ENCODE measurements around the gene GRK5.

The GRK5 gene

DNA sequence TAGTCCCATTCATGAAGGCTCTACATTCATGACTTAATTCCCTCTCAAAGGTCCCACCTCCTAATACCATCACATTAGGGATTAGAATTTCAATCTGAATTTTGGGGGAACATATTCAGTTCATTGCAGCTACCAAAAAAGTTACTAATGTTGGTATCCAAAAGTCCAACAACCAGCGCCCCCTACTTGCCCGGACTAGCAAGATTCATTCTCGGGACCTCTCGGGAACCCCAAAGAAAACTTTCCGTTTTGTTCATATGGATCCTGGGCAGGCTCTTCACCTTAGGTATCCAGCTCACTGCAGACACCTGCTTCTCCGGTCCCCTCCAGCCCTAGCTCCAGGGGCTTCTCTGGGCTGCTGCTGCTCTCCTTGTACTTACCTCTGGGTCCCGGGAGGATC is 8.9 kb upstream of the GRK5 start:
- no peak for DNase-seq (ENCODE audit: low read depth)

- DNase-seq (ENCODE audit: low read depth): no peak
Observed at GRCh38 chr10:119199231-119199992, 8.0 kb upstream of the GRK5 start.

- no peak for DNase-seq (ENCODE audit: low read depth)
Observed at GRCh38 chr10:119201233-119201632, 6.1 kb upstream of the GRK5 start.

DNA sequence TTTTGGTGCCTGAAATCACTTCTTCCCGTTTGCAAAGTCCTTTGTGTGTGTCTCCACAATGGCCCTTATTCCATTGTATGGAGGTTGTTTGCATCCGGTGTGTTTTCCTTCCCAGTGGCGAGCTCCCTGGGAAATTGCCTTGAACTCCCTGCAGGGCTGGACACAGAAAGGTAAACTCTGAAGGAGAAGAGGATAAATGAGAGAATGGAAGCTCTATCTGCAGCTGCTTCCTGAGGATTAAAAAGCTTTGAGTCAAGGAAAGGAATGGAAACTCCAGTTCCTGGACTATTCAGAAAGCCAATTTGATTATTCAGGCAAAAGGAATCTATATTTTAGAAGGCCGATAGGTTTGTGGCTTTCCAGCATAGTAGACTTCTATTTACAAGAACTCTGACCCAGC is 4.4 kb upstream of the GRK5 start:
- DNase-seq (ENCODE audit: low read depth): no peak

- no peak for DNase-seq (ENCODE audit: low read depth)
Observed at GRCh38 chr10:119205894-119206602, 1.3 kb upstream of the GRK5 start.

DNA sequence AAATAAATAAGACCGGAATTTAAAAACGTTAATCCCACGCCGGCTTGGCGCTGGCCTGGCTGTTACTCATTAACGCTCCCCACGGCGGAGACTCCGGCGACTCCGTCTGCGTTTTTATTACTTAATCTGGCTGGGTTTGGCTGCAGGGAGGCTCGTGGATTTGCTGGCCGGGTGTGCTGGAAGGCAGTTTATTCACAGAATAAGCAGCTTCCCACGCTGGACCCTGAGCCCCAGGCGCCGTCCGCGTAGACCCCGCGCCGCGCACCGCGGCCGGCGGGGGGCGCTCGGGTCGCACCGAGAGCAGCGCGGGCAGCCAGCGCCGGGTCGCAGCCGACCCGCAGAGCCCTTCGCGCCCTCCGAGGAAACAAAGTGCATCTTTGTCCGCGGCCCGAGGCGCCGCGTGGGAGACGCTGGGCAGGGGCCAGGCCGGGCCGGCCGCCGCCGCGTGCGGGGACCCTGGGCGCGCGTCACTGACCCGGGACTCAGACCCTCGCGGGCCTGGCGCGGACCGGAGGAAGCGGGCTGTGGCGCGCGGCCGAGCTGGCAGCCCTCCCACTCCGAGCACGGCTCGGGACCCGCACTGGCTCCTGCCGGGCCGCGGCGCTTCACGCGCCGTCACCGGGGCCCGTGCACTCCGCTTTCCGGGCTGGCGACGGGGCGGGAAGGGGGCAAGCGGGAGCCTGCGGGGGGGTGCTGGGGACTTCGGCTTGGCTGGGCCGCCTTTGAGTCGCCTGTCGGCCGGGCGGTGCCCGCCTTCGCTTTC is 587 bp upstream of the GRK5 start:
- peak; percentile 58 for DNase-seq (ENCODE audit: low read depth)

DNA sequence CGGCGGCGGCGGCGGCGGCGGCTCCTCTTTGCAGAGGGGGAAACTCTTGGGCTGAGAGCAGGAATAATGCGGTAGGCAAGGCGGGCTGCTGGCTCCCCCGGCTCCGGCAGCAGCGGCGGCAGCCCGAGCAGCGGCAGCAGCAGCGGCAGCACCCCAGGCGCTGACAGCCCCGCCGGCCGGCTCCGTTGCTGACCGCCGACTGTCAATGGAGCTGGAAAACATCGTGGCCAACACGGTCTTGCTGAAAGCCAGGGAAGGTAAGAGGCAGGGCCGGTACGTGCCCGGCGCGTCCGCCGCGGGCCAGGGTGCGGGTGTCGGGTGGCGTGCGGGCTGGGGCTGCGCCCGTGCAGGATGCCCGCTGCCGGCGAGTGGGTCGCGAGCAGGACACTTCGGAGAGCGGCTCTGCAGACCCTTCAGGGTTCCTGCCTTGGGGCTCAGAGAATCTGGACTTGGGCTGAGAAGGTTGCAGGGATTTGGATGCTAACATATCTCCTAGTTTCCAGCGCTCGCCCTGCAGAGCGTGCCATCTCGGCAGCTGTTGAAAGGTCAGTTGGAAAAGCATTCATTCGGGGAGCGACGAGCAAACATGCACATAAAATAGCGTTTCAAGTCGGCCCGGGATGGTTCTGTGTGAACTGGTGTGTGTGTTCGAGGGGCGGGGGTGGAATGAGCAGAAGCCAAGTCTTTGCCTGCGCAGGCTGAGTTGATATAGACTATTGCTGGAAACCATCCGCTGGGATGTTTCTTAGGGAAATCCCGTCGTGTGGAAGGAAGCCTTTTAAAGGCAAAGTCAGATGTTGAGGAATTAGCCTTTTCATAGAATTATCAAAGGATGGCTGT is 562 bp downstream of the GRK5 start:
- no peak for DNase-seq (ENCODE audit: low read depth)

GRCh38 chr10:119208553-119208940 is 1.2 kb downstream of the GRK5 start:
- DNase-seq (ENCODE audit: low read depth): no peak

DNA sequence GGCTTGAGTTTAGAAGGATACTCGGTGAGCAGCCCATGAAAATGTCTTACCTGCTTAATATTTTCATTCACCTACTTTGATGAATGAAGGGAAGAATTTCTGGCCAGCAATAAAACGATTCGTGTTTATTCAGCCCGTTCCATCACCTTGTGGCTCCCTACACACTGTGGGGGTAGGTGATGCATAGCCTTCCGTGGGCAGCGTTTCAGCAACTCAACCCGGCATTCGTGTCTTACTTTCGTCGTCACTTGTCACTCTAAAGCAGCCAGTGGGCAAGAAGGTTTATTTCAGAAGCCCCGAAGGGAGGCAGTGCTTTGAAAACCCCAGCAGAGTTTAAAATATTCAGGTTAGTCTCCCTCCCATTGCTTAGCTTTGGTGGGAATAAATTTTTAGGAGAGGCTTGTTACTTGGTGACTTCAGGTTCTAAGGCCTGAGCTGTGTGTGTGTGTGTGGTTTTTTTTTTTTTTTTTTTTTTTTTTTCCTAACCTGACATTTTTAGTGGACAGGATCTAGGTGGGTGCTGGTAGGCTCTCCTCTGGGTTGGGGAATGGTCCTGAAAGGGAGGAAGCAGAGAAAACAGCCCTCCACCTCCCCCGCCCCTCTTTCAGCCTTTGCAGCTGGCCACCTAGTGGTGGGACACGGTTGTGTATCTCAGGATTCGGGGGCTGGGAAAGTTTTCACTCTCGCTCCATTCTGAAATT is 1.8 kb downstream of the GRK5 start:
- peak; percentile 28 for DNase-seq (ENCODE audit: low read depth)

- DNase-seq (ENCODE audit: low read depth): no peak
Observed at GRCh38 chr10:119209736-119210355, 2.5 kb downstream of the GRK5 start.

- DNase-seq (ENCODE audit: low read depth): no peak
Observed at GRCh38 chr10:119210633-119211032, 3.3 kb downstream of the GRK5 start.

DNA sequence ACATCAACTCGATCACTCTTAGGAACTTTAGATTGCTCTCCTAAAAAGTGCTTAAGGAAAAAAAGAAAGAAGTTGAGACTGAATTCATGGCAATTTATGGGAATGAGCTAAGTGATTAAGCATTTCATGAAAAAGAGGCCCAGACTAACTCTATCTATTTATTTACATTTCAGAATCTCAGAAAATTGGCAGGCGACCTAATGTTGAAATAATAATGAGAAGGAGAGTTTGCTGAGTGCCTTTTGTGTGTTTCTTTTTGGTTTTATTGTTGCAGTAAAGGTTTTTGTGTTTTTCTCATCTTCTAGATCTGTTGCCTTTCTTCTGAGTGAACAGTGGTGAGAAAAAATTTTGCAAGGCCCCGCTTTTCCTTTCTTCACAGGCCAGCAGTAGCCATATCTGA is 3.8 kb downstream of the GRK5 start:
- DNase-seq (ENCODE audit: low read depth): no peak

- no peak for DNase-seq (ENCODE audit: low read depth)
Observed at GRCh38 chr10:119211625-119212441, 4.5 kb downstream of the GRK5 start.

DNA sequence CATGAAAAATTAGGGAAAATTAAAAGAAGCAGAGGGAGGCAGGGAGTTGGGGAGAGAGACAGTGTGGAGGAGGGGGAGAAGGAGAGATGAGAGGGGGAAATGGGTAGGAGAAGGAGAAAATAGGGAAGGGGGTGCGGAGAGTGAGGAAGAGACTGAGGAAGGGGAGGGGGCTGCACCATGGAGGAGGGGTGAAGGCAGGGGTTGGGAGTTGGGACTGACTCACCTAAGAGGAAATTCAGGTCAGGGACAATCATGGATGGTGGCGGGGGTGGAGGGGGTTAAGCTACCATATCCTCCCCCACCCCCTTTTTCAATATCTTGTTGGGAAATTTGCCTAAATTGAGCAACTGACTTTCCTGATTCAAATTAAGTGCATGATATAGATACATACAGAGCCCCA is 8.0 kb downstream of the GRK5 start:
- no peak for DNase-seq (ENCODE audit: low read depth)

- DNase-seq (ENCODE audit: low read depth): no peak
Observed at GRCh38 chr10:119216127-119216526, 8.8 kb downstream of the GRK5 start.

- DNase-seq (ENCODE audit: low read depth): no peak
Observed at GRCh38 chr10:119217401-119217800, 10.0 kb downstream of the GRK5 start.

DNA sequence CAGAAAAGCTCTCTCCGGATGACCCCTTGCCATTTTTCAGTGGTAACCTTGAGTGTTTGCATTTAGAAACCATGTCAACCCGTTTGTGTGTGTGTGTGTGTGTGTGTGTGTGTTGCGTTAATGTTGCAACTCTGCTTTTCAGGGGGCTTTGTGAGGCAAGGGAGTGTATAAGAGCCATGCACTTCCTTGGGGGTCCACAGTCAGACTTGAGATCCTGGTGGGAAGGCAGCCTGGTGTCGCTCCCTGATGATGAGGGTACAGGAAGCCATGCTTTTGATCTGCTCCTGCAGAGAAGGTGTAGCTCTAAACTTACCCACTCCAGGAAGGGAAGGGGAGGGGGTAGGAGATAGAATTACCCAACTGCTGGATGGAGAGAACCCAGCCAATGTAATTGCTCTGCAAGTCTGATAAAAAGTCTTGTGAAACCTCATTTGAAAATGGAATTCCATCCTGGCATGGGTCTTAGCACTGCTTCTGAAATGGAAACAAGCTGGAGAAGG is 10.7 kb downstream of the GRK5 start:
- DNase-seq (ENCODE audit: low read depth): no peak

- no peak for DNase-seq (ENCODE audit: low read depth)
Observed at GRCh38 chr10:119219871-119220270, 12.5 kb downstream of the GRK5 start.

DNA sequence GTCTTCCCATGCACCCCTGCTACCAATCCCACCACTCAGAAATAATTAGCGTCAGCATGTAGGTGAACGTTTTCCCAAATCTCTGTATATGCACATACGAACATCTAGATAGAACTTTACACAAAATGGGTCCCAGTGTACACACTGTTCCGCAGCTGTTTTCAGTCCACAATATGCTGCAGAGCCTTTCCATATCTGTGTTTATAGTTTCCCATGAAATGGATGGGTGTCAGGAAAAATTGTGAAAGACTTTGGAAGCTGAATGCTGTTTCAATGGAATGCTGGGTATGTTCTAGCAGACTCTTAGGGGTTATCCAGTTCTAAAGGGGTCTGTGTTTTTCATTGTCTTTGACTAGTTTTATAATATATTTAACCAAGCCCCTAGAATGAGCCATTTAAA is 13.8 kb downstream of the GRK5 start:
- DNase-seq (ENCODE audit: low read depth): no peak

DNA sequence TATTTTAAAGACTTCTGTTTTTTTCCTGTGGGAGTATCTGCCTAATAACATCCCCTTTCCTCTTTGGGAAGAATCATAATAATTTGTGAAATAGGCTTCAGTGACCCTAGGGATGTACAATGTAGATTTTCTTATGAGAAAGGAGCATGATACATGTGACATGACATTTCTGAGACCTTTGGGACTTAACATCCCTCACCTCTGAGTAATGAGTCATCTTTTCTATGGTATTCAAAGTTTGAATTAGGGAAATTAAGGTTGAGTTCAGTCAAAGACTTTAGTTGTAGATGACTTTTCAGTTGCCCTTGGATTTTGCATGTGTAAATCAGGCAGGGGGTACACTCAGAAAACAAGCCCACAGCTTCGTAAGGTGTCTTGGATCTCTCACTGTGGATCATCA is 14.3 kb downstream of the GRK5 start:
- no peak for DNase-seq (ENCODE audit: low read depth)
